IPS DF 19.7 (cell line): ENCODE measurements around the gene GPC1.

Experiments used
- DNase-seq: peaks from one replicate; pipeline ENCODE4 v3.0.0-alpha.2; 2013; ENCODE audit warnings: low read depth, low spot score

GPC1 gene

GRCh38 chr2:240442891-240443715, 7.6 kb downstream of the GPC1 start:
- no peak for DNase-seq

- DNase-seq = no peak
Observed at GRCh38 chr2:240443891-240444301, 8.4 kb downstream of the GPC1 start.

GRCh38 chr2:240444464-240444863, 9.0 kb downstream of the GPC1 start:
- DNase-seq = no peak

DNA sequence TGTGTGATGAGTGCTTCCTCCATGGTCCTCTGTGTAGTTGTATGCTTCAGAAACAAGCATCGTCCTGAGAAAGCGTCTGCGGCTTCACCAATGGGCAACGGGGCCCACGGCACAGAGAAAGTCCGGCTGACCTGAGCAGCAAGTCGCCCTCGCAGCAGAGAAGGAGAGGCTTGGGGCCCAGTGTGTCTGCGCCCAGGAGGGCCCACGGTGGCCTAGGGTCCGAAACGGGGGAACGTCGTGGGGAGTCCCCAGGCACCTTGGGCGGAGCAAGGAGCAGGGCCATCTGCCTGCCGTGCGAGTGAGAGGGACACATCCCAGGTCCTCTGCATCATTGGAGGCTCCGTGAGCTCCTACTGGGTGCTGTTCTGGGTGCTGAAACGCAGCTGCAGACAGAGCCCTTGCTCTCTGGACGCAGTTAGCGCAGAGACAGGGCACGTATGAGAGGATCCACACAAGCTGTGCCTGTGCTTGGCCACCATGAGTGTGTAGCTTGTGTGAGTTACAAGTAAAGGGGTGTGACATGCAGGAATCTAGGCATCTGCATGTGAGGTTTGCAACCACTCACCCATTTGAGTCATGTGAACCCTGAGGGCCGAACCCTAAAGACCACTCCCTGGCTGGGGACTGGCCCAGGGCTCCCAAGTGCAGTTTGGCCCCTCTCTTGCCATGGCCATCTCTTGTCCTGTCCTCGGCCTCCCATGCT, 10.6 kb downstream of the GPC1 start:
- DNase-seq = no peak

DNA sequence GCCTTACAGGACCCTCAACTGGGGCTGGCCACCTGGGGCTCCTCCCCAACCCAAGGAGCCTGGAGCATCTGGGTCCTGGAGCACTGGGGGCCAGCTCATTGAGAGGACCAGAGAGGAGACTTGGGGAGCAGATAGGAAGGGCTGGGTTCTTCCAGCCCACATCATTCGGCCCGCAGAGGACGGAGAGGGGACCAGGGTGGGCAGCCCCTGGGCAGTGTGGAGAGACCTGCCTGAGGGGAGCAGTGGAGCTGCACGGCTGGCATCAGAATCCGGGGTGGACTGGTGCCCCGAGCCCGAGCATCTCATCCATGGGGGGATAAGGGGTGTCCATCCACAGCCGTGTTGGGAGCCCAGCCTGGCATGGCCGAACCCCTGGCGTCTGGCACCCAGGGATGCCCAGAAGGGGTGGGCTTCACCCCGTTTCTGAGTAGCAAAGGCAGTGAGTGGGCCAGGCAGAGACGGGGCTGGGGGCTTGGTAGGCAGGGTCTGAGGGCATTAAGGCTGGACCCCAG, 11.3 kb downstream of the GPC1 start:
- no peak for DNase-seq

DNA sequence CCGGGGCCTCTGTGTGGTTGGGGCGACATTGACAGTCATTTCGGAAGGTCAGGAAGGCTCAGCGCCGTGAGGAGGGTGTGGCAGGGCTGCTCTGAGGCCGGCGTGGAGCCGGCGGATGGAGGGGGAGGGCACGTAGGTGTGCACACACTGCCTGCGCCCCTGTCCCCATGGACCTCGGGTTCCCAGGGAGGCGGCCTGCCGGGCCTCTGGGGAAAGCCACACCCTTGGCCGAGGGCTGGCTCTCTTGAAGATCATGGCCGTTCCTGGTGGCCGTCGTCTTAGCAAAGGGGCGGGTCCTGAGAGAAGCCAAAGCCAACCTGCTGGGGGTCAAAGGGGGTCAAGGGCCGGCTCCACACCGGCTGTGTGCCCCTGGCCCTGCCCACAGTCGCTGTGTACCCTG, 11.9 kb downstream of the GPC1 start:
- DNase-seq = no peak

DNA sequence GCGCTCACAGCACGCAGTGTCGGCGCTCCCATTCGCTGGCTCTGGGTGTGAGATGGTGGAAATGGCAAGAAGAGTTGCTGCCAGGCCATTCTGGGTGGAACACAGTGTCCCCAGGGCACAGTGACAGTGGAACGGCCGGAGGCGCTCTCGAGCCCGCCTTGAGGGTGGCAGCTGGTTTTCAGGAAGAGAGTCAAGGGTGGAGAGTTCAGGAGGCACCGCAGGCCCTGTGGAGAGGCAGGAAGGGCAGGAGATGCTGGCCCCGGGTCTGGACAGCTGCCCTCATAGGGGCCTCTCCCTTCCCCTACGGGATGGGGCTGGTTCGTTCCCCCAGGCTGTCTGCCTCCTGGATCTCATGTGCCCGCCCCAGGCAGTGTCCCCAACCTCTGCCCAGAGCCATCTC, 12.5 kb downstream of the GPC1 start:
- no peak for DNase-seq

GRCh38 chr2:240448387-240449274, 13.2 kb downstream of the GPC1 start:
- DNase-seq = no peak

- DNase-seq = no peak
Observed at GRCh38 chr2:240449764-240450531, 14.5 kb downstream of the GPC1 start.

GRCh38 chr2:240450532-240451107, 15.2 kb downstream of the GPC1 start:
- DNase-seq = no peak

- no peak for DNase-seq
Observed at GRCh38 chr2:240451108-240451611, 15.7 kb downstream of the GPC1 start.

DNA sequence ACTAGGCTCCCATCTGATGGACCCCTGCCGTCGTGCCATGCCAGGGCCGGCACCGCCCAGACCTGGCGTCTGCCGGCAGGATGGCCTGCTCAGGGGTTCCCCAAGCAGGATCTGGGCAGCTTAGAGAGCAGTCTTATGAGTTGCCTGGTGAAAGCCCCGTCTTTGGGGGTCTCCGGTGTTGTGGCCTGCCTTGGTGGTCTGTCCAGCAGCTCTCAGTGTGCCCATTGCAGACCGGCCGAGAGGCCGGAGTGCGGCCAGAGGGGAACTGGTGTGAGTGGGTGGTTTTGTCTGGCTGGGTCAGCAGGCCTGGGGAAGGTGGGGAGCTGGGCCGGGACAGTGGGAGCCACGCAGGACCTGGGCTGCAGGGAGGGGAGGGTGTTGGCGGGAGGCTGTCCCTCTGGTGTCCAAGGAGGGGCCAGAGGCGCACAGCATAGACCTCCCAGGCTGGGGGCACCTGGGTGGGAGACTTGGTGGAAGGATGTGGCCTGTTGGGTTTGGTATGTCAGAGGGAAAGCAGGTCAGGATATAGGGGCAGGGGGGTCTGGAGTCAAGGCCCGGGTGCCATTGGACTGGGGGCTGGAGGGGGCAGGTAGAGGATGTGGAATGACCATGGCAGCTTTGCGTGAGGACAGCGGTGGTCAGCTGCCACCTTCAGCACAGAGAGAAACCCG, 16.5 kb downstream of the GPC1 start:
- DNase-seq = no peak

DNA sequence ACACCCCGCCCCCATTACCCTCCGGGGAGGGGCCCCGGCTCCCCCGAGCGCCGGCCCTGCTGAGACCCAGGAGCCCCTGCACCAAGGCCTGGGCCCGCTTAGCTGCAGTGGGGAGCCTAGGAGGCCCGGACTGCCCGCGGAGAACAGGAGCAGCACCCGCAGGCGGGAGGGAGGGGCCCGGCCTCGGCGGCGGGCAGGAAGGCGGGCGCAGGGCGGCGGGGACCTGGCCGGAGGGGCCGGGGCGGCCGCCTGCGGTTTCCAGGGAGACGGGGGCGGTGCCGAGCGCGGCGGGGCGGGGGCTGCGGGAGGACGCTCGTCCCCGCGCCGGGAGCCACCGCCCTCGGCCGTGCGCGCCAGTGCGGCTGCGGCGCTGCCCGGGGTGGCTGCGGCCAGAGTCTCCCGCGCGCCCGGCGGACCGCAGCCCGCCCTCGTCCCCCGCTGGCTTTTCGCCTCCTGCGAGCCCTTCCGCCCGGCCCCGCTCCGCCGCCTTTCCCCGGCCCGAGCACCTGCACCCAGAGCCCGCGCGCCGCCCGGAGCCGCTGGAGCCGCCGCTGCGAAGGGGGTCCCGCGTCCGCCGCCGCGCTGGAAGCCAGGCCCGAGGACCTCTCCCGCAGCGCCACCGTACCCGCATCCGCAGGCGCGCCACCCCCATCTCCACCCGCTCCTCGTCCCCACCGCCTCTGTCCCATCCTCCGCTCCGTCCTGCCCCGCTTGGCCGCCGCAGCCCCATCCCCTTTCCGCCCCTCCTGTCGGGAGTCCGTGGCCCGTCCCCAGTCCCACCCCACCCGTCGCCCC, 17.2 kb downstream of the GPC1 start:
- no peak for DNase-seq

GRCh38 chr2:240453461-240454105, 18.1 kb downstream of the GPC1 start:
- DNase-seq = no peak

GRCh38 chr2:240454106-240454901, 18.8 kb downstream of the GPC1 start:
- no peak for DNase-seq

DNA sequence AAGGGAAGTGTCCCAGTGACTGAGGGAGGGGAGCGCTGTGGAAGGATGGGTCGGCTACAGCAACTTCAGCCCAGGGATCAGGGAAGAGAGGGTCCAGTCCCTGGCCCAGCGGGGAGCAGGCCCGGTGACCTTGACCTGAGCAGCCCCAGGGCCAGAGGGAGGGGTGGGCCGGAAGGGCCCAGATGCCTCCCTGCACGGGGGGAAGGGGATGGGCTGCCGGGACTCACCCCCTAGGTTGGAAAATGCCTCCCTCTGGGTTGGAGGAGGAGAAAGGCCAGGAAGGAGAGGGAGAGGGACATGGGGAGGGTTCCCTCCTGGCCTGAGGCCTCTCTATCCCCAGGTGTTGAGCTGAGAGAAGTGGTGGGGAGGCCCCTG, 19.8 kb downstream of the GPC1 start:
- DNase-seq = no peak

- DNase-seq = no peak
Observed at GRCh38 chr2:240455647-240456446, 20.4 kb downstream of the GPC1 start.
